Right lobe of liver (tissue), 4 donors: Measurements from ENCODE around the gene TMEM132D.

Experiments used
- POLR2A ChIP-seq: fragments of 450-650 bp; IDR thresholded peaks from one replicate; pipeline ENCODE4 v1.6.1; 2017; ENCODE audit warnings: antibody characterized with exemption, mild to moderate bottlenecking
- TF ChIP-seq, protein P1 (sequence below), 4 donors: fragments of 200-600 bp in 3 of 4; fragments of 450-650 bp in 1 of 4; IDR thresholded peaks; one replicate each; pipeline versions ENCODE4 v1.5.1 to v1.8.0; 2016 to 2022; ENCODE audit warnings: antibody characterized with exemption in 4 of 4, mild to moderate bottlenecking in 2 of 4
- donor health status: DM: no; HTN: no; CAD: no.
- donor health status: DM: no; HTN: no; CAD: no.
- donor health status: DM: no; HTN: yes; CAD: no.

- TF ChIP-seq, protein P1, sequence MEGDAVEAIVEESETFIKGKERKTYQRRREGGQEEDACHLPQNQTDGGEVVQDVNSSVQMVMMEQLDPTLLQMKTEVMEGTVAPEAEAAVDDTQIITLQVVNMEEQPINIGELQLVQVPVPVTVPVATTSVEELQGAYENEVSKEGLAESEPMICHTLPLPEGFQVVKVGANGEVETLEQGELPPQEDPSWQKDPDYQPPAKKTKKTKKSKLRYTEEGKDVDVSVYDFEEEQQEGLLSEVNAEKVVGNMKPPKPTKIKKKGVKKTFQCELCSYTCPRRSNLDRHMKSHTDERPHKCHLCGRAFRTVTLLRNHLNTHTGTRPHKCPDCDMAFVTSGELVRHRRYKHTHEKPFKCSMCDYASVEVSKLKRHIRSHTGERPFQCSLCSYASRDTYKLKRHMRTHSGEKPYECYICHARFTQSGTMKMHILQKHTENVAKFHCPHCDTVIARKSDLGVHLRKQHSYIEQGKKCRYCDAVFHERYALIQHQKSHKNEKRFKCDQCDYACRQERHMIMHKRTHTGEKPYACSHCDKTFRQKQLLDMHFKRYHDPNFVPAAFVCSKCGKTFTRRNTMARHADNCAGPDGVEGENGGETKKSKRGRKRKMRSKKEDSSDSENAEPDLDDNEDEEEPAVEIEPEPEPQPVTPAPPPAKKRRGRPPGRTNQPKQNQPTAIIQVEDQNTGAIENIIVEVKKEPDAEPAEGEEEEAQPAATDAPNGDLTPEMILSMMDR (IDR thresholded peaks at IDR 0.05), result no peak
- TF ChIP-seq POLR2A, result no peak
These were observed 840.2 kb downstream of the TMEM132D start for GRCh38 chr12:129063600-129063999.
